H9 (cell line): Measurements from ENCODE around the gene NFX1. TPM values are rescaled to one million over a fixed set of nuclear protein-coding genes. Genes with fewer than 3 reads are reported as not detected.

Experiments
- DNase-seq: peaks from one replicate; pipeline ENCODE4 v3.0.0-alpha.2; 2017
- H2AFZ ChIP-seq: one replicate; pipeline ENCODE4 v1.6.1; 2013; ENCODE audit warnings: mild to moderate bottlenecking, low read length, control low read depth, moderate library complexity
- H2AK5ac ChIP-seq: 2 replicates; pipeline ENCODE4 v1.6.1; 2013; ENCODE audit warnings: low read length, control low read depth, mixed read lengths; ENCODE audit not compliant: insufficient read length
- H2BK120ac ChIP-seq: one replicate; pipeline ENCODE4 v1.6.1; 2013; ENCODE audit warnings: low read depth, mild to moderate bottlenecking, low read length, control low read depth, inconsistent platforms; ENCODE audit not compliant: poor library complexity, severe bottlenecking
- H2BK12ac ChIP-seq: 2 replicates; pipeline ENCODE4 v1.6.1; 2013; ENCODE audit warnings: low read length, control low read depth, mixed read lengths, low read depth; ENCODE audit not compliant: insufficient read length
- H2BK15ac ChIP-seq: 2 replicates; pipeline ENCODE4 v1.6.1; 2013; ENCODE audit warnings: low read depth, low read length, control low read depth
- H2BK20ac ChIP-seq: one replicate; pipeline ENCODE4 v1.6.1; 2013; ENCODE audit warnings: low read depth, mild to moderate bottlenecking, low read length, control low read depth, inconsistent platforms; ENCODE audit not compliant: poor library complexity, severe bottlenecking
- H2BK5ac ChIP-seq: 2 replicates; pipeline ENCODE4 v1.6.1; 2013; ENCODE audit warnings: low read length, control low read depth, mixed read lengths; ENCODE audit not compliant: insufficient read length
- H3K14ac ChIP-seq: 2 replicates; pipeline ENCODE4 v1.6.1; 2013; ENCODE audit warnings: low read length, control low read depth; ENCODE audit not compliant: insufficient read depth
- H3K18ac ChIP-seq: 2 replicates; pipeline ENCODE4 v1.6.1; 2013; ENCODE audit warnings: low read depth, mild to moderate bottlenecking, mixed read lengths, low read length, control low read depth; ENCODE audit not compliant: insufficient read length
- H3K23ac ChIP-seq: 2 replicates; pipeline ENCODE4 v1.6.1; 2013; ENCODE audit warnings: low read length, control low read depth, mixed read lengths, low read depth; ENCODE audit not compliant: insufficient read length
- H3K23me2 ChIP-seq: 2 replicates; pipeline ENCODE4 v1.6.1; 2013; ENCODE audit warnings: low read depth, mild to moderate bottlenecking, mixed read lengths, low read length, control low read depth; ENCODE audit not compliant: insufficient read length, poor library complexity, severe bottlenecking
- H3K27ac ChIP-seq: 2 replicates; pipeline ENCODE4 v1.5.1; 2013; ENCODE audit warnings: low read length, control low read depth, mixed read lengths, low read depth; ENCODE audit not compliant: insufficient read length
- H3K27me3 ChIP-seq: 2 replicates; pipeline ENCODE4 v1.6.1; 2013; ENCODE audit warnings: low read length, control low read depth, inconsistent platforms; ENCODE audit not compliant: insufficient read depth
- H3K4ac ChIP-seq: 2 replicates; pipeline ENCODE4 v1.6.1; 2013; ENCODE audit warnings: low read depth, mild to moderate bottlenecking, control low read depth, inconsistent platforms, low read length, moderate library complexity
- H3K4me1 ChIP-seq: 2 replicates; pipeline ENCODE4 v1.6.1; 2013; ENCODE audit warnings: low read length, control low read depth, inconsistent platforms; ENCODE audit not compliant: insufficient read depth
- H3K4me2 ChIP-seq: 2 replicates; pipeline ENCODE4 v1.6.1; 2013; ENCODE audit warnings: low read length, control low read depth, mixed read lengths; ENCODE audit not compliant: insufficient read length, insufficient read depth
- H3K56ac ChIP-seq: 2 replicates; pipeline ENCODE4 v1.6.1; 2013; ENCODE audit warnings: low read depth, mild to moderate bottlenecking, mixed read lengths, low read length, control low read depth; ENCODE audit not compliant: insufficient read length
- H3K79me1 ChIP-seq: 2 replicates; pipeline ENCODE4 v1.6.1; 2013; ENCODE audit warnings: low read depth, mild to moderate bottlenecking, moderate library complexity, low read length, control low read depth, inconsistent platforms; ENCODE audit not compliant: insufficient read depth, poor library complexity, severe bottlenecking
- H3K79me2 ChIP-seq: 2 replicates; pipeline ENCODE4 v1.6.1; 2013; ENCODE audit warnings: low read length, control low read depth, inconsistent platforms; ENCODE audit not compliant: insufficient read depth
- H3K9ac ChIP-seq: 2 replicates; pipeline ENCODE4 v1.6.1; 2013; ENCODE audit warnings: low read length, control low read depth, mixed read lengths; ENCODE audit not compliant: insufficient read length; ENCODE audit errors: extremely low read depth
- H3K9me3 ChIP-seq: one replicate; pipeline ENCODE4 v1.6.1; 2013; ENCODE audit warnings: low read depth, low read length, inconsistent platforms; ENCODE audit not compliant: control insufficient read depth
- H3T11ph ChIP-seq: one replicate; pipeline ENCODE4 v1.6.1; 2013; ENCODE audit warnings: mild to moderate bottlenecking, low read length, control low read depth, inconsistent platforms
- H4K20me1 ChIP-seq: one replicate; pipeline ENCODE4 v1.6.1; 2013; ENCODE audit not compliant: control insufficient read depth, insufficient read length, insufficient read depth
- H4K5ac ChIP-seq: 2 replicates; pipeline ENCODE4 v1.6.1; 2013; ENCODE audit warnings: low read depth, mild to moderate bottlenecking, mixed read lengths, low read length, control low read depth; ENCODE audit not compliant: insufficient read length
- H4K8ac ChIP-seq: replicated peaks from 2 replicates; pipeline ENCODE4 v1.6.1; 2013; ENCODE audit warnings: low read length, control low read depth, mixed read lengths, low read depth; ENCODE audit not compliant: insufficient read length
- H4K91ac ChIP-seq: 2 replicates; pipeline ENCODE4 v1.6.1; 2013; ENCODE audit warnings: low read depth, mild to moderate bottlenecking, moderate library complexity, mixed read lengths, low read length, control low read depth; ENCODE audit not compliant: insufficient read length
- H3K27ac Mint-ChIP-seq, 3 experiments: 2 replicates in 2 of 3; 3 replicates in 1 of 3; pipeline ENCODE4 v1.8.0; 2020 to 2021; ENCODE audit warnings: mixed read lengths in 3 of 3, mild to moderate bottlenecking in 1 of 3, moderate library complexity in 1 of 3
- H3K27me3 Mint-ChIP-seq: 2 replicates; pipeline ENCODE4 v1.8.0; 2021; ENCODE audit warnings: low read depth, mild to moderate bottlenecking, moderate library complexity, mixed read lengths
- H3K36me3 Mint-ChIP-seq, 3 experiments: 2 replicates in 2 of 3; 3 replicates in 1 of 3; pipeline ENCODE4 v1.8.0; 2020 to 2021; ENCODE audit warnings: low read depth in 3 of 3, mixed read lengths in 3 of 3; ENCODE audit not compliant: insufficient read depth in 1 of 3
- H3K4me1 Mint-ChIP-seq, 2 experiments: 2 replicates each; pipeline ENCODE4 v1.8.0; 2020; ENCODE audit warnings: mixed read lengths in 2 of 2
- H3K4me3 Mint-ChIP-seq, 2 experiments: 2 replicates in 1 of 2; 3 replicates in 1 of 2; pipeline ENCODE4 v1.8.0; 2020 to 2021; ENCODE audit warnings: mild to moderate bottlenecking in 2 of 2, mixed read lengths in 2 of 2, moderate library complexity in 1 of 2
- H3K9me3 Mint-ChIP-seq, 2 experiments: 2 replicates in 1 of 2; 3 replicates in 1 of 2; pipeline ENCODE4 v1.8.0; 2020; ENCODE audit warnings: mild to moderate bottlenecking in 2 of 2, mixed read lengths in 2 of 2, moderate library complexity in 1 of 2
- CTCF ChIP-seq: fragments of 200-600 bp; sonication (generic); conservative IDR thresholded peaks from 3 replicates; pipeline ENCODE4 v1.8.0; 2021; ENCODE audit warnings: antibody characterized with exemption, mild to moderate bottlenecking
- WGBS: extraction: QIAGEN DNeasy Blood & Tissue Kit; methylation state at CpG from one replicate; pipeline ENCODE4 v1.1.7; 2013; ENCODE audit warnings: missing lambda C conversion rate, low lambda C conversion rate, mixed read lengths; ENCODE audit not compliant: insufficient read length; ENCODE audit errors: extremely low coverage; 5-methylcytosine and 5-hydroxymethylcytosine counted together
- total RNA-seq: library from RNA; stranded (reverse); gene quantifications from 2 replicates; pipeline ENCODE4 v1.2.1, GENCODE V29; 2021

Gene NFX1
- total RNA-seq, 1 experiment from 2014 or later: 35.1 TPM

GRCh38 chr9:33293782-33294181 is 3.5 kb downstream of the NFX1 start:
- H2AK5ac ChIP-seq: no peak overlapping the region
- H3K4me3 Mint-ChIP-seq: no peak overlapping the region; a peak in 1 of 5 replicates
- no peak for DNase-seq
- H3K27me3 Mint-ChIP-seq: no peaks in the 10 kb centered on the region
- no peak overlapping the region for H3K4me2 ChIP-seq
- no peak overlapping the region for H3K27ac Mint-ChIP-seq
- H2BK12ac ChIP-seq: no peak overlapping the region
- H4K5ac ChIP-seq: no peak overlapping the region
- no peak overlapping the region for H3K9ac ChIP-seq
- H3K27ac ChIP-seq: no peak overlapping the region
- no peak overlapping the region for H3T11ph ChIP-seq
- no CpG with 5 or more reads among the region's 2 CpGs for WGBS
- H3K36me3 Mint-ChIP-seq: peaks cover 20 to 57% (median 51%) of the 10 kb centered on the region in 3 experiments; a peak in 6 of 7 replicates
- no peak for TF ChIP-seq CTCF
- no peak overlapping the region for H4K91ac ChIP-seq
- no peak overlapping the region for H2BK20ac ChIP-seq
- no peaks in the 10 kb centered on the region for H3K23me2 ChIP-seq
- H3K56ac ChIP-seq: no peak overlapping the region
- H2BK5ac ChIP-seq: no peak overlapping the region
- H3K9me3 ChIP-seq: no peaks in the 10 kb centered on the region
- H2BK15ac ChIP-seq: no peak overlapping the region
- 0 out of 2 replicates have a peak, but pooled peaks cover 2% of the 10 kb centered on the region for H3K4me1 ChIP-seq
- no peak overlapping the region for H3K14ac ChIP-seq
- H3K4me1 Mint-ChIP-seq: peaks cover 7 to 13% of the 10 kb centered on the region in 2 experiments; a peak in 3 of 4 replicates
- H3K79me2 ChIP-seq: peaks cover 16% of the 10 kb centered on the region; the same call in 1 of the 2 replicates
- no peak overlapping the region for H2AFZ ChIP-seq
- no peak overlapping the region for H2BK120ac ChIP-seq
- no peaks in the 10 kb centered on the region for H4K20me1 ChIP-seq
- no peaks in the 10 kb centered on the region for H3K27me3 ChIP-seq
- no peak overlapping the region for H4K8ac ChIP-seq
- no peak overlapping the region for H3K4ac ChIP-seq
- H3K18ac ChIP-seq: no peak overlapping the region
- H3K23ac ChIP-seq: no peak overlapping the region
- H3K9me3 Mint-ChIP-seq: peaks cover 0 to 2% of the 10 kb centered on the region in 2 experiments; a peak in 2 of 5 replicates
- peaks cover 10% of the 10 kb centered on the region for H3K79me1 ChIP-seq
